ENCODE data around the gene CRTAC1.

CRTAC1 gene, protein sequence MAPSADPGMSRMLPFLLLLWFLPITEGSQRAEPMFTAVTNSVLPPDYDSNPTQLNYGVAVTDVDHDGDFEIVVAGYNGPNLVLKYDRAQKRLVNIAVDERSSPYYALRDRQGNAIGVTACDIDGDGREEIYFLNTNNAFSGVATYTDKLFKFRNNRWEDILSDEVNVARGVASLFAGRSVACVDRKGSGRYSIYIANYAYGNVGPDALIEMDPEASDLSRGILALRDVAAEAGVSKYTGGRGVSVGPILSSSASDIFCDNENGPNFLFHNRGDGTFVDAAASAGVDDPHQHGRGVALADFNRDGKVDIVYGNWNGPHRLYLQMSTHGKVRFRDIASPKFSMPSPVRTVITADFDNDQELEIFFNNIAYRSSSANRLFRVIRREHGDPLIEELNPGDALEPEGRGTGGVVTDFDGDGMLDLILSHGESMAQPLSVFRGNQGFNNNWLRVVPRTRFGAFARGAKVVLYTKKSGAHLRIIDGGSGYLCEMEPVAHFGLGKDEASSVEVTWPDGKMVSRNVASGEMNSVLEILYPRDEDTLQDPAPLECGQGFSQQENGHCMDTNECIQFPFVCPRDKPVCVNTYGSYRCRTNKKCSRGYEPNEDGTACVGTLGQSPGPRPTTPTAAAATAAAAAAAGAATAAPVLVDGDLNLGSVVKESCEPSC

DNA sequence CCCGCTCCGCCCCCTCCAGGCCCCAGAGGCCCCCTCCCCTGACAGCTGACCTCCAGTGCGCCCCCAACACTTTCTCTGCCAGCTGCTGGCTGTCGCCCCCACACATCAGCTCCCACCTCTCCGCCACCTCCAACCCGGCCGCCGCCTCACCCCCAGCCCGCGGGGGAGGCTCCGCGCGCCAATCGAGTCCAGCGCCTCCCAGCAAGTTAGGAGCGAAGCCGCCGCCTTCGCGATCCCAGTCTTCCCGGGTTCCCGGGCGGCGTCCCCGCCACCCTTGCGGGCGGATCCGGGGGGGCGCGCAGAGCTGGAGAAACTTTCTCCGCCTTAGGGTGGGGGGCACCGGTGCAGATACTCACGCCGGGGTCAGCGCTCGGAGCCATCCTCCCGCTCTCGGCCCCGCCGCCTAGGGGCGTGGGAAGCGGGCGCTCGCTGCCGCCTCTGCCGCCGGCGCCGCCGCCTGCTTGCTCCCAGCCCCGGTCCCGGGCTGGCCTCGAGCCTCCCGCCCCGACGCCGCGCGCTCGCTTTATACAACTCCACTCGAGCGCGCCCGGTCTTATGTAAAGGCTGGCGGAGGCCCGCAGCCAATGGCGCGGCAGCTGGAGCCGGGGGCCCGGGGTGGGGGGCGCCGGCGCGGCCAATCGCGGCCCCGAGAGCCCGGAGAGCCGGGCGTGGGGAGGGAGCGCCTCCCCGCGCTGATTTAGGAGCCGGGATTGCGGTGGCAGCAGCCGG is at the start of gene CRTAC1:
Gene CRTAC1, minus strand, starts transcription at position 529 of the 729 bp plus-strand sequence. Its CDS starts 149 bp downstream, at position 380.
- no peak within 1 kb of the TSS for H3K27ac ChIP-seq
- peaks cover 6% of the 10 kb centered on the region for H3K4me1 ChIP-seq
- H3K4me3 ChIP-seq (ENCODE audit: low read depth, low read length): no peak within 1 kb of the TSS
- H3K4me2 ChIP-seq (ENCODE audit: low read length): peak within 1 kb of the TSS; percentile 66
- H3K9me3 ChIP-seq (ENCODE audit: control insufficient read depth, low read length): no peaks in the 10 kb centered on the region
- H3K36me3 ChIP-seq (ENCODE audit: control insufficient read depth, insufficient read depth, low read length): no peaks in the 10 kb centered on the region
- peaks cover 7% of the 10 kb centered on the region for H3K27me3 ChIP-seq (ENCODE audit: control insufficient read depth, insufficient read depth, low read length)
- peak within 1 kb of the TSS; percentile 83 for H2AFZ ChIP-seq
- H3K79me2 ChIP-seq: no peaks in the 10 kb centered on the region
- H3K9ac ChIP-seq: no peak within 1 kb of the TSS
- TF ChIP-seq, protein P1, sequence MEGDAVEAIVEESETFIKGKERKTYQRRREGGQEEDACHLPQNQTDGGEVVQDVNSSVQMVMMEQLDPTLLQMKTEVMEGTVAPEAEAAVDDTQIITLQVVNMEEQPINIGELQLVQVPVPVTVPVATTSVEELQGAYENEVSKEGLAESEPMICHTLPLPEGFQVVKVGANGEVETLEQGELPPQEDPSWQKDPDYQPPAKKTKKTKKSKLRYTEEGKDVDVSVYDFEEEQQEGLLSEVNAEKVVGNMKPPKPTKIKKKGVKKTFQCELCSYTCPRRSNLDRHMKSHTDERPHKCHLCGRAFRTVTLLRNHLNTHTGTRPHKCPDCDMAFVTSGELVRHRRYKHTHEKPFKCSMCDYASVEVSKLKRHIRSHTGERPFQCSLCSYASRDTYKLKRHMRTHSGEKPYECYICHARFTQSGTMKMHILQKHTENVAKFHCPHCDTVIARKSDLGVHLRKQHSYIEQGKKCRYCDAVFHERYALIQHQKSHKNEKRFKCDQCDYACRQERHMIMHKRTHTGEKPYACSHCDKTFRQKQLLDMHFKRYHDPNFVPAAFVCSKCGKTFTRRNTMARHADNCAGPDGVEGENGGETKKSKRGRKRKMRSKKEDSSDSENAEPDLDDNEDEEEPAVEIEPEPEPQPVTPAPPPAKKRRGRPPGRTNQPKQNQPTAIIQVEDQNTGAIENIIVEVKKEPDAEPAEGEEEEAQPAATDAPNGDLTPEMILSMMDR (IDR thresholded peaks at IDR 0.05): no peak

DNA sequence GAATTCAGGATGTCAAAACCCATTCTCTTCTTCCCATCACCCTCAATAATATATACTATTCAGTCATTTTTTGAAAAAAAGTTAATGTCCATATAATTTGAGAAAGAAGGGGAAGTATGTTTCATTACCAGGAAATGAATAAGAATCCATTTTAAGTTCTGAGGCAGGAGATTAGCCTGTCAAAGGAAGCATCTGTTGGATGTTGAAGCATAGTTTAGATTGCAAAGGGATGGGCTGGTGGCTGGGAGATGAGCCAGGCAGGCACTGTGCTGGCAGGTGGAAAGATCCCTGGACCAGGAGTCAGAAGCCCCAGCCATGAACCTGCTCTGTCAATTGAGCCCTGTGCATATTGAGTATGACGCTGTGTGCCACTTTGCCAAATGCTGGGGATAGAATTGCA is 48.4 kb upstream of the CRTAC1 start:
- Histone ChIP-seq H3K9me3 (ENCODE audit: control insufficient read depth, low read length) (no peaks in the 10 kb centered on the region), H3K36me3 (ENCODE audit: control insufficient read depth, insufficient read depth, low read length) (no peaks in the 10 kb centered on the region), H3K4me1 (no peaks in the 10 kb centered on the region), H3K79me2 (no peaks in the 10 kb centered on the region), H3K9ac (no peak overlapping the region), H3K27me3 (ENCODE audit: control insufficient read depth, insufficient read depth, low read length) (no peaks in the 10 kb centered on the region), H3K4me2 (ENCODE audit: low read length) (no peak overlapping the region), H3K4me3 (ENCODE audit: low read depth, low read length) (no peak overlapping the region), H3K27ac (no peak overlapping the region), H2AFZ (no peak overlapping the region)
- TF ChIP-seq, protein P1 (IDR thresholded peaks at IDR 0.05): no peak

DNA sequence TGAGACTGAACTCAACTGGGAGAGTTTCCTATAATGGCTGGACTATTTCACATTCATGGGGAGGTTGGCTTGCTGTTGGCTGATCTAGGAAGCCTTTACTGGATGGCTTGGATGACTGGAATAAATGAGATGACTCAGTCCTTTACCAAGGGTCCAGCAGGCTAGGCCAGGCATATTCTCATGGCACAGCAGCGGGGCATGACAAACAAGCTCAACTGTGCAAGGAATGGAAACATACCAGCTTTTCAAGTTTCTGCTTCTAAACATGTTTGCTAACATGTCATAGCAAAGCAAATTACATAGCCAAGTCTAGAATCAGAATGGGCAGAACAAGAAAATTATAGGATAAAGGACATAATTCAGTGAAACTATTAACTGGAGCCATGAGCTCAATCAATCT is 46.8 kb upstream of the CRTAC1 start:
- Histone ChIP-seq H3K4me2 (ENCODE audit: low read length) (no peak overlapping the region), H3K27ac (no peak overlapping the region), H3K9me3 (ENCODE audit: control insufficient read depth, low read length) (no peaks in the 10 kb centered on the region), H3K27me3 (ENCODE audit: control insufficient read depth, insufficient read depth, low read length) (no peaks in the 10 kb centered on the region), H3K9ac (no peak overlapping the region), H3K79me2 (no peaks in the 10 kb centered on the region), H3K4me3 (ENCODE audit: low read depth, low read length) (no peak overlapping the region), H3K36me3 (ENCODE audit: control insufficient read depth, insufficient read depth, low read length) (no peaks in the 10 kb centered on the region), H3K4me1 (no peaks in the 10 kb centered on the region), H2AFZ (no peak overlapping the region)
- TF ChIP-seq, protein P1 (IDR thresholded peaks at IDR 0.05): no peak

DNA sequence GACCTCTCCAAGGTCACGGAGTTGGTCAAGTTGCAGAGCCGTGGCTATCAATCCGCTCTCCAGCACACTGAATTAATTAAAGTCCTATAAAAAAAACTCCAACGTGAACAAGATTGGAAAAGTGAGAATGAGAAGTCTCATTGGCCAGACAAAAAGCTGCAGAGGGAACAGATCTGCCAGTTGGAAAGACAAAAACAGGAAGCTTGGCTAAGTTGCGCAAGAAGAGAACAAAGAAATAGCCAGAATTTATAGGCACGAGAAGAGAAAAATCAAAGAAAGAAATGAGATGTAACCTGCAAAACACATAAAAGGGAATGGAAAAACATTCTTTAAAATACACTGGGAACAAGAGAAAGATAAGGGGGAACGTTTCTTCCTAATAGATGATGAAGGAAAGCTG is 45.7 kb upstream of the CRTAC1 start:
- TF ChIP-seq, protein P1 (IDR thresholded peaks at IDR 0.05): no peak
- Histone ChIP-seq H2AFZ (no peak overlapping the region), H3K4me2 (ENCODE audit: low read length) (no peak overlapping the region), H3K27ac (no peak overlapping the region), H3K9ac (no peak overlapping the region), H3K36me3 (ENCODE audit: control insufficient read depth, insufficient read depth, low read length) (no peaks in the 10 kb centered on the region), H3K4me1 (no peaks in the 10 kb centered on the region), H3K27me3 (ENCODE audit: control insufficient read depth, insufficient read depth, low read length) (no peaks in the 10 kb centered on the region), H3K9me3 (ENCODE audit: control insufficient read depth, low read length) (no peaks in the 10 kb centered on the region), H3K79me2 (no peaks in the 10 kb centered on the region), H3K4me3 (ENCODE audit: low read depth, low read length) (no peak overlapping the region)
